Cardiac fibroblast (primary cell): ENCODE data around the gene PDE10A.
"Not testable (repeated sequence)": the region's sequence is repeated elsewhere in the genome, so short reads cannot be mapped to it uniquely, and the experiment has no call there.

Experiments
- DNase-seq, 2 donors: peaks; one replicate each; pipeline versions ENCODE4 v3.0.0 to v3.0.0-alpha.2; 2010; ENCODE audit warnings: low read depth in 2 of 2
- H3K4me3 ChIP-seq, 2 donors: replicated peaks in 1 of 2; 1 replicate in 1 of 2; 2 replicates in 1 of 2; pipeline ENCODE4 v1.5.1; 2011; ENCODE audit warnings: low read depth in 2 of 2, low read length in 2 of 2, mild to moderate bottlenecking in 2 of 2, moderate library complexity in 1 of 2
- TF ChIP-seq, protein P1 (sequence below): IDR thresholded peaks from one replicate; pipeline ENCODE4 v1.5.1; 2011; ENCODE audit warnings: low read depth, mild to moderate bottlenecking, low read length, inconsistent platforms

The PDE10A gene

DNA sequence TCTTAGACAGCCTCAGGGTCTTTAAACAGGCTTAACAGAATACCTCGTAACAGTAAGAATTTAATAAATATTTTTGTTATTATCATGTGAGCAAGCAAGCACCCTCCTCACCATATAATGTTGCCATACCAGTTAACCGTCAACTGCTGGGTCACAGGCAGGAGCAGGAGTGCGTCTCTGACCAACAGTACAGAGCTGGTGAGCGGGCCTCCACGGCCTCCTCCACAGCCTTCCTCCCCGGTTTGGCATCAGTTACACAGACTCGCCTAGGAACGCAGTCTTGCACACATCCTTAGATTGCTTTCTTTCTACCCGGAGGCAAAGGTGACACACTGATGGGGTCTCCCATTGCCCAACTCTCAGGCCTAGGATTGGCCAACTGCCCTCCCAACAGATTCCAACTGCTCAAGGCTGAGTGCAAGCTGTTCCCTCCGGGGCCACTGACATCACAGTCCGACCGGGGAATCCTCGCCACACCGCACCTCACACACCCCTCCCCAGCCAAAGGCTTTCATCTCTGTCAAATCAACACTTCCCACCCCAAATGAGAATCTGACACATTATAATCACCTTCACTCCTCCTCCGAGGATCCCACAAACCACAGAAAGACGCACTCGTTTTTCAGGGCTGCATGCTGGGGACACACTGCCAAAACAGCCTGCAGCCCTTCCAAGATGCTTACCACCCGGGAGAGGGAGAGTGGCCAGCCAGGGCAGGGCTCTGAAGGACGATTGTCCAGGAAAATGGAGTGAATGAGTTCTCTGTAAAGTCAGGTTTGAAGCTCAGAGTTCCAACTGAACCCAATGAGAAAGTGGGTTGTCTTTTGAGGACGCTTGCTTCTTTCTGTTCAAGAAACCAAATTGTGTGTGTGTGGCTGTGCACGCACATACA, 63.2 kb downstream of the PDE10A start:
- H3K4me3 ChIP-seq = no peak overlapping the region
- DNase-seq = no peak
- TF ChIP-seq, protein P1, sequence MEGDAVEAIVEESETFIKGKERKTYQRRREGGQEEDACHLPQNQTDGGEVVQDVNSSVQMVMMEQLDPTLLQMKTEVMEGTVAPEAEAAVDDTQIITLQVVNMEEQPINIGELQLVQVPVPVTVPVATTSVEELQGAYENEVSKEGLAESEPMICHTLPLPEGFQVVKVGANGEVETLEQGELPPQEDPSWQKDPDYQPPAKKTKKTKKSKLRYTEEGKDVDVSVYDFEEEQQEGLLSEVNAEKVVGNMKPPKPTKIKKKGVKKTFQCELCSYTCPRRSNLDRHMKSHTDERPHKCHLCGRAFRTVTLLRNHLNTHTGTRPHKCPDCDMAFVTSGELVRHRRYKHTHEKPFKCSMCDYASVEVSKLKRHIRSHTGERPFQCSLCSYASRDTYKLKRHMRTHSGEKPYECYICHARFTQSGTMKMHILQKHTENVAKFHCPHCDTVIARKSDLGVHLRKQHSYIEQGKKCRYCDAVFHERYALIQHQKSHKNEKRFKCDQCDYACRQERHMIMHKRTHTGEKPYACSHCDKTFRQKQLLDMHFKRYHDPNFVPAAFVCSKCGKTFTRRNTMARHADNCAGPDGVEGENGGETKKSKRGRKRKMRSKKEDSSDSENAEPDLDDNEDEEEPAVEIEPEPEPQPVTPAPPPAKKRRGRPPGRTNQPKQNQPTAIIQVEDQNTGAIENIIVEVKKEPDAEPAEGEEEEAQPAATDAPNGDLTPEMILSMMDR = no peak

DNA sequence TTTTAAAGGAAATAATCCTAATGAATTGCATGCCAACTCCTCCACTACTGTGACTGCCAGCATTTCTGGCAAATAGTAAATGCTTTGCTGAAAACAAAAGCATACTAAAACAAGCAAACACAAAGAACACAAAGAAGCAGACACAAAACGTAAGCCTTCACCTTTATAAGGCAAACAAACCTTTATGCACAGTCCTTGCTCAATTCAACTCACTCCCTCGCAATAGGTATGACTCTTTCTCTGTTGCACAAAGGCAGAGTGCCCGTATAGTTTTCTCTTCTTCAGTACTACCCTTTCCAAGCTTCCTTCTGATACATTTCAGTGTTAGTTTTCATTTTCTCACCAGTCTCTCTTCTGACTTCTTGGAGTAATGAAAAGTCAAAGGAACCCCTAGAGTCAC, 63.9 kb downstream of the PDE10A start:
- TF ChIP-seq, protein P1 = no peak
- DNase-seq = no peak
- no peak overlapping the region for H3K4me3 ChIP-seq

DNA sequence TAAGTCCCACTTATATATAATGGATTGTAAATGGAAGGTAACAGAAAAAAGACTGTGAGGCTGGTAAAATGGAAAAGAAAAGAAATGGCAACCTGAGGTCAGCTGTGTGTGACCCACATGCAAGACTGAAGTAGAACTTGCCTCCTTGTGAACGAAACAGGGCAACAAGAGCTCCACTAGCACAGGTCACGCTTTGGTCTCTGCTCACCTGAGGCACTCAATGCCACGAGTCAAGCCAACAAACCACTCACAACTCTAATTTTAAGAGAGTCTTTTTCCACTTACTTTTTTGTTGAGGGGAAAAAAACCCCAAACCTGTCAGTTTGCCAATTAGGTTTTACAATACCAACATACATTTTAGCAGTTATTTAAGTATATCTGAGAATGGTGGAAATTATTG, 65.2 kb downstream of the PDE10A start:
- no peak overlapping the region for H3K4me3 ChIP-seq
- no peak for DNase-seq
- TF ChIP-seq, protein P1 = no peak

DNA sequence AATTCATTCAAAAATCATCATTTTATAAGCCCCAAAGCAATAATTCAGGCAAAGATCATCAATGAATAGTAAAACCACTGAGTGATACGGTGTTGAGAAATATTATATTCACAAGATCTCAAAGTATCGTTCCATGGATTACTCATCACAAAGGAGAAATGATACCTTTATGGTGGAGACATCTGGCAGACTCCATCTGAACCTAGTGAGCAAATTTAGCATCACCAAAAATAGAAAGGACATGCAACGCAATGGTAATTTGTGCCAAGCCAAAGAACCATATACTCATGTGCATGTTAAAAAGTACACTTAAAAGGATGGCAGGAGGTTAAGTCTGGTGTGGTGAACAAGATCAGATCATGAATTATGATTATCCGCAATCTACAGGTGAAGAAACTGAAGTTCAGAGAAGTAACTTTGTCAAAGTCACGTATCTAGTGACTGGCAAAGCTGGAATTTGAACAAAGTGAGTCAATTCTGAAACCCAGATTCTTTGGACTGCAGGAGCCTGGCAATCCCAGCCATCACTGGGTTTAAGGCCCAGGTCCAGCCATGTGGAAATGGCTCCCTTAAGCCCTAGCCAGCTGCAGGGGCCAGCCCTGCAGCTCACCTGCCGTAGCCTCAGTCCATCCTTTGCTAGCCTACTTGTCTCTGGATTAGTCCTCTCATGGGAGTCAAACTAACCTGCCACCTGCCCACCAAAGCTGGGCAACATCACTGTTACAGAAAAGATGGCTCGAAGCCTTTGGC, 68.3 kb downstream of the PDE10A start:
- TF ChIP-seq, protein P1 = no peak
- DNase-seq = no peak
- no peak overlapping the region for H3K4me3 ChIP-seq

DNA sequence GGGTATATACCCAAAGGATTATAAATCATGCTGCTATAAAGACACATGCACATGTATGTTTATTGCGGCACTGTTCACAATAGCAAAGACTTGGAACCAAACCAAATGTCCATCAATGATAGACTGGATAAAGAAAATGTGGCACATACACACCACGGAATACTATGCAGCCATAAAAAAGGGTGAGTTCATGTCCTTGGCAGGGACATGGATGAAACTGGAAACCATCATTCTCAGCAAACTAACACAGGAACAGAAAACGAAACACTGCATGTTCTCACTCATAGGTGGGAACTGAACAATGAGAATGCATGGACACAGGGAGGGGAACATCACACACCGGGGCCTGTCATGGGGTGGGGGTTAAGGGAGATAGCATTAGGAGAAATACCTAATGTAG, 70.1 kb downstream of the PDE10A start:
- H3K4me3 ChIP-seq, DNase-seq: not testable (repeated sequence)

DNA sequence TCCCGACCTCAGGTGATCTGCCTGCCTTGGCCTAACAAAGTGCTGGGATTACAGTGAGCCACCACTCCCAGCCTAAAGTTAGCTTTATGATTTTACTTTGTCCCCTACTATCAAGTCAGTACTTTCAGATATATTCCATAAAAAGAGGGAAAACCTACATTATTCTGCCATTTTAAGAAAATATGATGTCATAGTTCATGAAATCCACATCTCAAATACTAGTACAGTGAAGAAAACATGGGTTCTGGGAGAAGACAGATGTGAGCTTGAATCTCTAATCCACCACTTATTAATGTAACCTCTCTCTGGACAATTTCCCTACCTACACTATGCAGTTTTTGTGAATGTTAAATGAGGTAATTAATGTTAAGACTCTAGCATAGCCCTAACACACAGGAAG, 74.5 kb downstream of the PDE10A start:
- TF ChIP-seq, protein P1 = no peak
- no peak overlapping the region for H3K4me3 ChIP-seq
- DNase-seq = no peak

DNA sequence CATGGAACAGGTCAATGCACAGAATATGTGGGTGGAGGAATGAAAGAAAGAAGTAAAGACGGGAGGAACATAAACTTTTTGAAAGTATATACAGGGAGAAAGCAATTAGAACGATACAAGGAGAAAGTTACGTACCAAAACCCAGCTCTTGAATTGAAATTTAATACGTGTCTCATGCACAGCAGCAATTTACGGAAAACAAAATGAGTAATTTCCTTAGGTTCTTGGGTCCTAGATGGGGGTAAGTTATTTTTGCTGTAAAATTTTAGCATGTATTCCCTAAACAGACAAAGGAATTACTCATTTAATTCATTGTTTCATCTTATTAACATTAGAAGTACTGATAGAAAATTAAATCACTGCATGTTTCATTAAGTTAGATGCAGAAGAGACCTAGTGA, 75.8 kb downstream of the PDE10A start:
- TF ChIP-seq, protein P1 = no peak
- no peak for DNase-seq
- H3K4me3 ChIP-seq = no peak overlapping the region
